ENCODE measurements around the gene CMPK2.

CMPK2 gene

DNA sequence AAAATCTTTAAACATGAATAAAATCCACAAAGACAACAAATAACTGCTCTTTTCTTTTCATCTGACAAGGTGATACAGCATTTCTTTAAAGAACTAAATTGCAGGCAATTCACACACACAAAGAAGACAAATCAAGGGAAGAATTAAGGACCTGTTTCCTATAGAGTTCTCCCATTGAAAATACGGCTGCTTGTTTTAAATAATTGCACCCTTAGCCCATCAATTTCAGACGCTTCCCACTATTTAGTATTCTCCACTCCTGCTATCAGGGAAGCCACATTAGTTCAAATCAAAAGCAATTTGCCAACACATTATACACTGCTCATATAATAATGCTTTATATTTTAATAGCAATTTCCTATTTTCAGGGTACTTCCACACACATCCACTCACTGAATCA, 11.3 kb downstream of the CMPK2 start:
- no peak overlapping the region for H3K4me3 ChIP-seq (ENCODE audit: low read length)
- no peak for DNase-seq (ENCODE audit: low read depth, low spot score)

DNA sequence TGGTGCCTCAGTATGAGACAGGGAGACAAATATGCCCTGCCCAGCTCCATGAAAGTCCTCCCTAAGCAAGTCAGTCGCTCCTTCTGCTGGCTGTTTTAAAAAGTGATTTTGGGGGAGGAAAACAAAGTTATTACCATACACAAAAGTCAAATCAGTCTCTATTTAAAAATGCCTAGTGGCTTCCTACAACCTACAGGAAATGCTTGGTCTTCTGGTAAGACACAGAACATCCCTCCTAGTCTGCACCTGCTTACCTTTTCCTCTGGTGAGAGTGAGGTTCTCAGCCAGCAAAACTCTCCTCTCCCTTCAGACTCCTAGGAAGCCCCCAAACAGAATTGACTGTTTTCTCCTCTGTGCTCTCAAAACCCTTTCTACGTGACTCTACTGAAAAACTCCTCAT, 13.5 kb downstream of the CMPK2 start:
- H3K4me3 ChIP-seq (ENCODE audit: low read length) = no peak overlapping the region
- peak; percentile 72 for DNase-seq (ENCODE audit: low read depth, low spot score)

DNA sequence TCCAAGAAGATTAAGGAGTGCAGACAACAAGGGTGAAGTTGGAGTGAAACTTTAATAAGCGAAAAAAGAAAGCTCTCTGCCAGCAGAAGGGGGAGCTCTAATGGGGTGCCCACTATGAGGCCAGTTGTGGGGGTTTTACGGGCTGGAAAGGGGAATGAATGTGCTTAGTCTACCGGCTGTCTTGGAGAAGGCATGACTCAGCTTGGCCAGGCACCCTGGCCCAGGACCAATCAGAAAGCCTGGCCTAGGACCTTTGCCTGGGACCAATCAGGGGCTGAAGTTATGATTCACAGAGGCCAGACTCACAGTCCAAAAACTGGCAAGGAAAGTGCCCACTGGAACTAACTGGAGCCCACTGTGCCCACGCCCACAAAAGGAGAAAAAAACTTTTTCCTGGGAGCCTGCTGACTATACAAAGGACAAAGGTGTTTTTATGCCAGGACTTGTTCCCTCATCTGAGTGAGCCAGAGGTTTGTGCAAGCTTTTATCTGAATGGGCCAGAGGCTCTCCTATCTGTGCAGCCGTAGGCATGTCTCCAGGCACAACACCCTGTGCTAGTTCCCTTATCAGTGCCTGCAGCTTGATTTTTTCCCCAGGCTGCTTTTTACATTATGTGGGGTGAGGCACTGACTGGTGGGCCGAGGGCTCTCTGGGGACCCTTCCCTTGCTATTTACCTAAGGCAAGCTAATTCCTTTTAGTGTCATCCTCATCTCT, 18.6 kb downstream of the CMPK2 start:
- no peak overlapping the region for H3K4me3 ChIP-seq (ENCODE audit: low read length)
- no peak for DNase-seq (ENCODE audit: low read depth, low spot score)

DNA sequence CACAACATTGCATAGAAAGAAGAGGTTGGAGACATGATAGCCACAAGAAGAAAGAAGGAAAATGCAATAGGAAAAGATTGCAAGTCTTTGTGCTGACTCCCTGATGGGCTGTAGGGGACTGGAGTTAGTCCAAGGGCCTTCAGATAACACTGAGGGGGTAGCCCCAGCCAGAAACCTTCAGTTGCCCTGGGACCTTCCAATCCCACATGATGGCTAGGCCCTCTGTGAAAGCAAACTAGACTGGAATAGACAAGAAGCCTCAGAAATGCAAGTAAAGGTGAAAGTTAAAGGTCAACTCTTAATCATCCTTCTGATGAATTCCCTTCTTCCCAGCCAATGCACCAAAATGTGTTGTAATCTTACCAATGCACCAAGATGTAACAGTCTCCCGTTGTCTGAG, 19.2 kb downstream of the CMPK2 start:
- DNase-seq (ENCODE audit: low read depth, low spot score) = no peak

DNA sequence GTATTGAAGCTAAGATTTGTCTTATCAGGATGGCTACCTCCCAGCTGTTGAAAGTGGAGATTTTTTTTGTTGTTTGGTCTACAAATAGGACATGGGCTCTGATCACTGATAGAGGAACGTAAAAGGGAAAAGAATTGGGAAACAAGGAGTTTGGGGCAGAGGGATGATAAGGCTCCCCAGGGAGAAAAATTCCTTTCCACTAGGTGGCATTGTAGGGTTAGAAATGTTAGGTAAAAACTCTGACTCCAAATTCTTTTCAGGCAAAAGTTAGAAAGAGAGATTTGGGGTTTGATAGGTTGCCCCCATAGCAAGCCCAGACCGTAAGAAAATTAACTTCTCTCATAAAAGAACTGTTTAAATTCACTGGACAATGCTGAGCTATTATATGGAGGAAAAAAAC, 19.8 kb downstream of the CMPK2 start:
- DNase-seq (ENCODE audit: low read depth, low spot score) = no peak

More for the DNA sequence above, 19.2 kb downstream of the CMPK2 start:
- H3K4me3 ChIP-seq (ENCODE audit: low read length) = no peak overlapping the region

DNA sequence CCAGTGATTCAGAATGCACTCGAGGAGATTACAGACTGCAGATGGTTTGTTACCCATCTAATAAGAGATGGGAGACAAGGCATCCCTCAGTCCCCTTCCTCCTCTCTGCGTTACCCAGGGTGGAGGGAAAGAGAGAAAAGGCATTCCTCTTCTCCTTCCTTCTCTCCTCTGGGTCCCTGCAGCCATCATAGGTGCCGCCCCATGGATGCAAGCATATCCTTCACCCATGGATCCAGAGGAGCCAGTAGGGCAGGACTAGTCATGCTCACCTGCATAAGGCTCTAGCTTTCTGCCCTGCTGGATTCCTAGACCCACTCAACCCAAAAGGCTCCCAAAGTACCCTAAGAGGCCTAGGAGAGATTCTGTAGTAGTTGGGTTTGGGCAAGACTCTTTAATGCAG, 20.4 kb downstream of the CMPK2 start:
- no peak for DNase-seq (ENCODE audit: low read depth, low spot score)
- no peak overlapping the region for H3K4me3 ChIP-seq (ENCODE audit: low read length)

More for the DNA sequence above, 19.8 kb downstream of the CMPK2 start:
- H3K4me3 ChIP-seq (ENCODE audit: low read length) = no peak overlapping the region

DNA sequence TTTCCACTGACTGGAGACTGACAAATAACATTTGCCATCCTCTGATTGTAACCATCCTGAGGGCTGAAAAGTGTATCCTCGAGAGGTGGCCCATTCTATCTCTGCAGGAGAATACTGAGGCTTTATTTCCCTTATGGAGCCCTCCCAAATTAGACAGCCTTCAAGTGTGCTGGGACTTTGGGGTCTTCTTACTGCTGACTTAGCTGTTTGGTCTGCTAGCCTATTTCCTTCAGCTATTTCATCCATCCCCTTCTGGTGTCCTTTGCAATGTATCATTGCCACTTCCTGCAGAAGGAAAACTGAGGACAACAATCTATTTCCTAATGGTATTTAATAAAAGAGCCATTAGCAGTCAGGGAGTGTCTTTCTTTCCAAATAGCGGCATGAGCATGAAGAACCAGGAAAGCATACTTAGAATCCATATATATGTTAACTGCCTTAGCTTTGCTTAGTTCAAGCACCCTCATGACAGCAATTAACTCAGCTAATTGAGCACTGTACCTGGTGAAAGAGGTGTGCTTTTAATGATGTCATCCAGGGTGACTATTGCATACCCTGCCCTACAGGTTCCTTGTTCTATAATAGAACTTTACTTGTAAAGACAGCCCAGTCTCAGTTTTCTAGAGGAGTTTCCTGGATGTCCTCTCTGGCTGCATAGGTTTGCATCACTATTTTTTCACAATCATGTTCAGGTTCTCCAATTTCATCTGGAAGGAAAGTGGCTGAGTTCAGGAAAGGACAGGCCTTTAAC, 24.0 kb downstream of the CMPK2 start:
- no peak overlapping the region for H3K4me3 ChIP-seq (ENCODE audit: low read length)
- DNase-seq (ENCODE audit: low read depth, low spot score) = no peak

DNA sequence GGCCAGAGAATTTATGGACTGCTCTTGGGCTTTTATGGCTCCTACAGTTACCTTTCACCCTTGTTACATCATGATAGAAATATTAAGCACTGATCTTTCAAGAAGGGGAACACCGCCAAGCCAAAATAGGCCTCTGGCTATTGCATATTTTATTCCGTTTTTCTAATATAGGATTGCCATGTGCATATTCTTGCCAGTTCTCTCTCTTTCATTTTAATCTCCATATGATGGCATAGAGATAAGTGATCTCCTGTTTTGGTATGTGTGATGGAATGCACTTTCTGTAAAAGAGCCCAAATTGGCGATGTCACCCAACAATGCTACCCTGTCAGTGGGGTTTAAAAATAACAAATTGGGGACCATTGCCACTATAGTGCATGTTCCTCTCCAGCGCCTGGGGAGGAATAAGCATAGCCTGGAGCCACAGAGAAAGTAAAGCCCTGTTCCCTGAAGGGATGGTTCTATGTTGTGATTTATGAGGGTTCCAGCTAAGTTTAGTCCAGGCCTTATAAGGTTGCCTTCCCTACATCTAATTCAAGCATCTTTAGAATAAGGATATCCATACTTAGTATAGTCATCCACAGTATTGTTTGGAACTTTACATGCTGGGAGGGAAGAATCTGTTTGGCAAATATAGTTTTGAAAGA, 26.9 kb downstream of the CMPK2 start:
- no peak for DNase-seq (ENCODE audit: low read depth, low spot score)

DNA sequence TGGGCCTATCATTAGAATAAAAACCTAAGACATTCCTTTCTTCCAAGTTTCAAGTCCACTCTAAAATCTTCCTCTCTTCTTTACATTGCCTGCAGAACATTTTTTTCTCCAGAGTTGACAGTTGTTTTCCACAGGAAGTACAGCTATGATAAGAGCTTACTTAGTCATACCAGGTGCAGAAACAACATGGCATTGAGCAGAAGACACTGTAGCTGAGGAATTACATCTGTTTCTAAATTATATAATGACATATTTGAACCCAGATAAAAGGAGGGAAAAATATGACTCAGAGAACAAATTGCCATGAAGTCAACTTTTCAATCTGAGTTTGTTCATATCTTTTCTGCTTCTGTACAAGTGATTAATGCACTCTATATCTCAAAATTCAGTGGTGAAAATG, 30.2 kb downstream of the CMPK2 start:
- DNase-seq (ENCODE audit: low read depth, low spot score) = peak; percentile 63
- no peak overlapping the region for H3K4me3 ChIP-seq (ENCODE audit: low read length)

More for the DNA sequence above, 26.9 kb downstream of the CMPK2 start:
- H3K4me3 ChIP-seq (ENCODE audit: low read length) = no peak overlapping the region

DNA sequence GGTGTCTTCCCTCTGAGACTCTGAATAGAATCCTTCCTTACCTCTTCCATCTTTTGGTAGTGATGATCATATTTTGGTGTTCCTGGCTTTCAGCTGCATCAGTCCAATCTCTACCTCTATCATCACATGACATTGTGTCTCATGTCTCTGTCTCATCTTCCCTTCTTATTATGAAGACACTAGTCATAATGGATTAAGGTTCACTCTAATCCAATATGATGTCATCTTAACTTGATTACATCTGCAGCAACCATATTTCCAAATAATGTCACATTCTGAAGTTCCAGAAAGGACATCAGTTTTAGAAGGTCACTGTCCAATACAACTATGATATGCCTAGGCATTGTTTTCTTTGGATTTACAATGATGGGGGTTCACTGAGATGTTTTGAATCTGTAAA, 31.5 kb downstream of the CMPK2 start:
- H3K4me3 ChIP-seq (ENCODE audit: low read length) = no peak overlapping the region
- DNase-seq (ENCODE audit: low read depth, low spot score) = no peak

DNA sequence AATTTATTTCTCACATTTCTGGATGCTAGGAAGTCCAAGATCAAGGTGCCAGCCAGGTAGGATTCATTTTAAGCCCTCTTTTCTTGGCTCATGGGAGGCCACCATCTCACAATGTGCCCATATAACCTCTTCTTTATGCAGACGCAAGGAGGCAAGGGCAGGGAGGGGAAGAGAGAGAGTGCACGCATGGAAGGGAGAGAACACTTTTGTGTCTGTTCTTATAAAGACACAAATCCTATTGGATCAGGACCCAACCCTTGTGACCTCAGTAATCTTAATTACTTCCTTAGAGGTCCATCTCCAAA, 32.5 kb downstream of the CMPK2 start:
- no peak overlapping the region for H3K4me3 ChIP-seq (ENCODE audit: low read length)
- DNase-seq (ENCODE audit: low read depth, low spot score) = no peak

DNA sequence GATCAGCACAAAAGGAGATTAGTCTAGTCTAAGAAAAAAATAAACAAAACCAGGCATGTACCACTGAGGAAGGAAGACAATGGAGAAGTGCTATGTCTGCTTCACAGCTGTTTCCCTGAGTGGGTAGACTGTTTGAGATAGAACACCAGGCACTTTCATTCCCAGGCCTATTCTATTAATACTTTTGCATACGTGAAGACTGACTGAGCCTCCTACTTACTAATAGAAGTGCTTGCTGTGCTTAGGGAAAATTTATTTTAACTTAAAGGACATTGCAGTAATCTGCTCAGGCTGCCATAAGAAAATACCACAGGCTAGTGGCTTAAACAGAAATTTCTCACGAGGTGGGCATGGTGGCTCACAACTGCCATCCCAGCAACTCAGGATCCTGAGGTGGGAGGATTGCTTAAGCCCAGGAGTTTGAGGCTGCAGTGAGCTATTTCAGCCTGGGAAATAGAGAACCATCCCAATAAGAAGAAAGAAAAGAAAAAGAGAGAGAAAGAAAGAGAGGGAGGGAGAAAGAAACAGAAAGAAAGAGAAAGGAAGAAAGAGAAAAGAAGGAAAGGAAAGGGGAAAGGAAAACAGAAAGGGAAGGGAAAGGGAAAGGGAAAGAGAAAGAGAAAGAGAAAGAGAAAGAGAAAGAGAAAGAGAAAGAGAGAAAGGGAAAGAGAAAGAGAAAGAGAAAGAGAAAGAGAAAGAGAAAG, 33.0 kb downstream of the CMPK2 start:
- DNase-seq (ENCODE audit: low read depth, low spot score) = no peak
- no peak overlapping the region for H3K4me3 ChIP-seq (ENCODE audit: low read length)

DNA sequence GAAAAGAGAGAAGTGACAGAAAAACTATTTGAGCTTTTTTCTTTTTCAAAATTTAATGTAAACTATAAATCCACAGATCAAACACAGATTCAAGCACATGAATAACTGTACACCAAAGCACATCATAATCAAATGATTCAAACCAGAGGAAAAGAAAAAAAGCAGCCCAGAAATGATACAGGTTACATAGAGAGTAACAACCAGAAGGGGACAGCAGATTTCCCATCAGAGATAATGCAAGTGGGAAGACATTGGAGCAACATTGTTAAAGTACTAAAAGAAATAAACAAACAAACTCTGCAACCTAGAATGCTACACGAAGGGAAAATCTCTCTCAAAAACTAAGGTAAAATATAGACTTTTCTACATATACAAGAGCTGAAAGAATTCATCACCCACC, 34.5 kb downstream of the CMPK2 start:
- no peak overlapping the region for H3K4me3 ChIP-seq (ENCODE audit: low read length)
- DNase-seq (ENCODE audit: low read depth, low spot score) = no peak

DNA sequence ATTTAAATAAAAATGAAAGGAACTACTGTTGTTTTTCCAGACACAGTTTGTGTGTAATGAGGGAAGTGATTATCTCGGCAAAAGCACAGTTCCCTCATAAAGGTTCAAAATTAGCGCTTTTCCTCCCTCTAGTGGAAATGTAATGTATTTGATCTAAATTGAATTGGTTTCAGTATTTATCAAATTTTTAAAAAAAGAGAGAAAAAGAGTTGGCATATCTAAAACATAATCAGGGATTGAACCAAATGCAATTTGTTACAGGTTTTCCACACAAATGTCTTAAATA, 37.5 kb downstream of the CMPK2 start:
- H3K4me3 ChIP-seq (ENCODE audit: low read length) = no peak overlapping the region
- DNase-seq (ENCODE audit: low read depth, low spot score) = peak; percentile 63

DNA sequence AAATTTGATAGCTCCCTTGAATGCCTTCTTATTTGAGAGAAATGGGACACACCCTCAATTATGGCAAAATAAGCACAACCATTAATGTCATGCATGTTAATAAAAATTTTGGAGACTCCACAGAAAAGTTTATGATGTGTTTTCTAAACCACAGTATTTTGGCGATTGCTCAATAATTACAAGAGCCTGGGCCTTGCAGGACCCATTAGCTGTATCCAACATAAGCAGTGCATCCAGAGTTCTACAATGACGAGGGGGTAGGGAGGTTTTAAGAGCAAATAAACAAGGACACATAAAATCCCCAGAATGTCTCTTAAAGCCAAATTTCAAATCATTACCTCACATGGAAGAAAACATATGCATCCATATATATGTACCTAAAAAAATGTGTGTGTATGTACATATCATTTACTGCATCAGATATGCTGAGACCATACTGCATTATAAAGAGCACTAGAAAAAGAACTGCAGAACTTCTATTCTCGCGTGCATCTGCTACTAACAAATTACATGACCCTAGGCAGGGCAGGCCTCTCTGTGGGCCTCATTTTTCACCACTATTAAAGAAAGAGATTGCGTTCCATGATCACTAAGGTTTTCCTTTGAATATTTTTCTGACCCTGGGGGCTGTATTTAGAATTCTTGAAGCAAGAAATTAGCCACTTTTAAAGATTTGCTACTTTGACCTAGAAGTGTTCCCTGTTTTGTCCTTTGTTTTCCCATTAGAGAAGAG, 38.0 kb downstream of the CMPK2 start:
- DNase-seq (ENCODE audit: low read depth, low spot score) = no peak
- no peak overlapping the region for H3K4me3 ChIP-seq (ENCODE audit: low read length)

DNA sequence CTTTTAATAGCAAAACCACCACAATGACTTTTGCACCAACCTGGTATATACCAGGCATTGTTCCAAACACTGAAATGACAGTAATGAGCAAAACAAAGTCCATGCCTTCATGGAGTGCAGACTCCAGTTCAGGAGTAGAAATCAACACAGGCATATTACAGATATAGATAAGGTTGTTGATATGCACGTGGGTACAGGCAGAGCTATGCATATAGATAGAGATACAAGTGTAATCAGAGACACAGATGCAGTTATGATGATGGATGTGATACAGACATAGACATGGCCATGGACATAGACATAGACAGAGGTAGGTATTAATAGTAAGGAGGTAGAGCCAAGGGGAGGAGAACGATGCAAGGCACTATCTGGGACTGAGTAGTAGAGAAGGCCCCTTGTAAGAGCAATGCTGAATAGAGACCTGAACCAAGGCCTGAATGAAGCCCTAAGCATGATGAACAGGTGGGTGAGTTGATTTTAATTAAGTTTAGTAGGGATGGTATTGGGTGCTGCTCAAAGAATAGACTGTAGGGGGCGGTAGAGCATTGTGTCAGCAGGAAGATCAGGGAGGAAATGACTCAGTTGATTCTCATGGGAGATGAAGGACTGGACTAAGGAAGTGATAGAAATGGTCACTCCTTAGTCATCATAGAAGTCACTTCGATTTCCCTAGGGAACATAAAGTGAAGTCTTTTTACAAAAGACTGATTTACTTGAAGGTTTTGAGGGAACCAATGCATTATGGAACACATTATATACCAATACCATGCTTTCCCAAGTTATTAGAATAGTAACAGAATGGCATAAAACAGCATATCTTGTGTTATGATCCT, 39.4 kb downstream of the CMPK2 start:
- H3K4me3 ChIP-seq (ENCODE audit: low read length) = no peak overlapping the region
- peak; percentile 80 for DNase-seq (ENCODE audit: low read depth, low spot score)

DNA sequence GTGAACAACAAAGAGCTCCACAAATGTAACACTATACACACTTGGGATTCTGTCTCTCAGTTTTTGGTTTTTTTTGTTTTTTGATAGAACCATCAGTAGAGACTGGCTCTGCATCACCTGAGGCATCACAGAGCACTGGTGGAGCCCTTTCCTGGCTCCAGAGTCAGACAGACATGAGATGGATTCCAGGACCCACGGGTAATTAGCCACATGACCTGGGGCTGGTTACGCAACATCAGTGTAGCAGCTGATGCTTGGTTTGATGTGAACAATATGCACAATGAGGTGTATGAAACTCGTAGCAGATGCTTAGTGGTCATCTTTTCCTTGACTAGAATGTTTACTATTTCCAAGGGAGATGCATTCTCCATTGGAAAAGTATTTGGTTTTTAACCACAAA, 40.7 kb downstream of the CMPK2 start:
- DNase-seq (ENCODE audit: low read depth, low spot score) = no peak
- no peak overlapping the region for H3K4me3 ChIP-seq (ENCODE audit: low read length)

DNA sequence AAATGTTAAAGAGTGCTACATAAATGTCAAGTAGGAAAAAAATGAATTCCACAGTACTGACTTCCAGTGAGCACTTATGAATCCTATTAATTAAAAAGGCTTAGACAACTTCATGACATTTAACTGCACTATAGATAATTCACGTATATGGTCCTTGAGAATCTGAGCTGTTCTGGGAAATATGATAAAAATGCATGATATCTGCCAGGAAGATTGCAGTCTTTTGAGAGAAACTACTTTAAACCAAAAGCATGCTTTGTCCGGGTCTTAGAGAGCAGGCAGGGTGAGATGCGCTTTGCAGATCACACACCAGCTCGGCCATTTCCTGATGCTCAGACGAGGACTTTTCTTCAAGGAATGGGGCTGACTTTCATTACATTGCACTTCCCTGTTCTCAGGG, 42.6 kb downstream of the CMPK2 start:
- H3K4me3 ChIP-seq (ENCODE audit: low read length) = no peak overlapping the region
- DNase-seq (ENCODE audit: low read depth, low spot score) = no peak

DNA sequence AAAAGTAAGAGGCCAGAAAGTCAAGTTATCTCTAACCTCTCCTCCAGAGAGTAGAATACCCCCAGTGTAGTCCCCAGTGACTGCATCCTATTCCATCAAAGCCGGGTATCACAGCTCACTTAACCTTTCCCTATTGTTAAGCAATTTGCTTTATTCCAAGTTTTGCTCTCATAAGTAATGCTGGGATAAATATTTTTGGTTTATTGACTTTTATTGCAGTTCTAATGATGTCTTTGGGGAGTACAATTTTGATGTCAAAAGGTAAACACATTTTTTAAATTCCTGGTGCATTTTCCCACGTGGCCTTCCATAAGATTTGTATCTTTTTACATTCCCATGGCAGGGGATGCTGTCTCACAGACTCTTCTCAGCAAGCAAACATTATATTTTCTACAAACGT, 43.3 kb downstream of the CMPK2 start:
- DNase-seq (ENCODE audit: low read depth, low spot score) = no peak
- H3K4me3 ChIP-seq (ENCODE audit: low read length) = no peak overlapping the region
